GM23338 (cell line): ENCODE measurements around the gene TYR. TPM values are rescaled to one million over a fixed set of nuclear protein-coding genes. Genes with fewer than 3 reads are reported as not detected.
"Not testable (repeated sequence)": the region's sequence is repeated elsewhere in the genome, so short reads cannot be mapped to it uniquely, and the experiment has no call there.

ENCODE experiments used
- ATAC-seq: fragments of 200-7000 bp; cut with Tn5 transposase; 3 replicates; pipeline ENCODE4 v1.9.1; 2020
- DNase-seq: peaks from one replicate; pipeline ENCODE4 v3.0.0-alpha.2; 2015; ENCODE audit warnings: low spot score
- H2AFZ ChIP-seq: fragments of 200-600 bp; sonication (generic); 2 replicates; pipeline ENCODE4 v1.8.0; 2016; ENCODE audit warnings: antibody characterized with exemption, mild to moderate bottlenecking, moderate library complexity
- H3F3A ChIP-seq: fragments of 200-600 bp; sonication (generic); replicated peaks from 2 replicates; pipeline ENCODE4 v1.8.0; 2017; ENCODE audit warnings: antibody characterized with exemption, mixed run types, low read depth
- H3K27ac ChIP-seq: fragments of 200-600 bp; sonication (generic); 2 replicates; pipeline ENCODE4 v1.6.1; 2016; ENCODE audit warnings: low read depth
- H3K27me3 ChIP-seq: fragments of 200-600 bp; sonication (generic); 2 replicates; pipeline ENCODE4 v1.8.0; 2016; ENCODE audit warnings: mild to moderate bottlenecking, mixed run types, moderate library complexity; ENCODE audit not compliant: insufficient read depth
- H3K36me3 ChIP-seq: fragments of 200-600 bp; sonication (generic); 2 replicates; pipeline ENCODE4 v1.8.0; 2016; ENCODE audit warnings: mild to moderate bottlenecking; ENCODE audit not compliant: insufficient read depth
- H3K4me1 ChIP-seq: fragments of 200-600 bp; sonication (generic); 2 replicates; pipeline ENCODE4 v1.8.0; 2016; ENCODE audit warnings: mild to moderate bottlenecking, moderate library complexity; ENCODE audit not compliant: insufficient read depth
- H3K4me2 ChIP-seq: fragments of 200-600 bp; sonication (generic); 2 replicates; pipeline ENCODE4 v1.7.1; 2017; ENCODE audit warnings: mixed run types
- H3K4me3 ChIP-seq: fragments of 200-600 bp; sonication (generic); 2 replicates; pipeline ENCODE4 v1.6.1; 2016; ENCODE audit warnings: mixed run types
- H3K79me2 ChIP-seq: fragments of 200-600 bp; sonication (generic); replicated peaks from 2 replicates; pipeline ENCODE4 v1.8.0; 2017; ENCODE audit warnings: mild to moderate bottlenecking; ENCODE audit not compliant: insufficient read depth
- H3K9me2 ChIP-seq: fragments of 200-600 bp; sonication (generic); 2 replicates; pipeline ENCODE4 v1.8.0; 2017; ENCODE audit not compliant: insufficient read depth
- H4K20me1 ChIP-seq: fragments of 200-600 bp; sonication (generic); replicated peaks from 2 replicates; pipeline ENCODE4 v1.8.0; 2017; ENCODE audit warnings: mild to moderate bottlenecking; ENCODE audit not compliant: insufficient read depth
- H3K27ac Mint-ChIP-seq: 2 replicates; pipeline ENCODE4 v1.8.0; 2020; ENCODE audit warnings: inconsistent platforms, mild to moderate bottlenecking, moderate library complexity, mixed read lengths
- H3K27me3 Mint-ChIP-seq: 3 replicates; pipeline ENCODE4 v1.8.0; 2022; ENCODE audit warnings: low read depth, mild to moderate bottlenecking, moderate library complexity, mixed read lengths, inconsistent platforms; ENCODE audit not compliant: insufficient read depth, poor library complexity
- H3K36me3 Mint-ChIP-seq: 3 replicates; pipeline ENCODE4 v1.8.0; 2021; ENCODE audit warnings: low read depth, mild to moderate bottlenecking, inconsistent platforms, moderate library complexity, mixed read lengths
- H3K4me1 Mint-ChIP-seq: 3 replicates; pipeline ENCODE4 v1.8.0; 2020; ENCODE audit warnings: mild to moderate bottlenecking, inconsistent platforms, mixed read lengths
- H3K4me3 Mint-ChIP-seq: 3 replicates; pipeline ENCODE4 v1.8.0; 2021; ENCODE audit warnings: moderate library complexity, mild to moderate bottlenecking, inconsistent platforms, mixed read lengths
- H3K9me3 Mint-ChIP-seq: 3 replicates; pipeline ENCODE4 v1.8.0; 2020; ENCODE audit warnings: moderate library complexity, mild to moderate bottlenecking, inconsistent platforms, mixed read lengths
- polyA plus RNA-seq: library from polyadenylated mRNA; unstranded; fragments of >200 nt; fragmentation: Nextera tagmentation; extraction: Ambion mirVana; gene quantifications from 2 replicates; pipeline ENCODE4 v1.2.1, GENCODE V29; 2016
- total RNA-seq: library from RNA; depleted of rRNA; stranded (reverse); fragments of >200 nt; shearing (Covaris generic); gene quantifications from 2 replicates; pipeline ENCODE4 v1.2.3, GENCODE V29; 2014
- TF ChIP-seq, protein P1 (sequence below): fragments of 250-450 bp; sonication (Bioruptor Pico); IDR thresholded peaks from 2 replicates; pipeline ENCODE4 v1.5.0; 2020; ENCODE audit warnings: mild to moderate bottlenecking, moderate library complexity

Gene TYR
- total and polyA plus RNA-seq, 2 experiments from 2014 or later, result 0.08 TPM; not detected in 1

DNA sequence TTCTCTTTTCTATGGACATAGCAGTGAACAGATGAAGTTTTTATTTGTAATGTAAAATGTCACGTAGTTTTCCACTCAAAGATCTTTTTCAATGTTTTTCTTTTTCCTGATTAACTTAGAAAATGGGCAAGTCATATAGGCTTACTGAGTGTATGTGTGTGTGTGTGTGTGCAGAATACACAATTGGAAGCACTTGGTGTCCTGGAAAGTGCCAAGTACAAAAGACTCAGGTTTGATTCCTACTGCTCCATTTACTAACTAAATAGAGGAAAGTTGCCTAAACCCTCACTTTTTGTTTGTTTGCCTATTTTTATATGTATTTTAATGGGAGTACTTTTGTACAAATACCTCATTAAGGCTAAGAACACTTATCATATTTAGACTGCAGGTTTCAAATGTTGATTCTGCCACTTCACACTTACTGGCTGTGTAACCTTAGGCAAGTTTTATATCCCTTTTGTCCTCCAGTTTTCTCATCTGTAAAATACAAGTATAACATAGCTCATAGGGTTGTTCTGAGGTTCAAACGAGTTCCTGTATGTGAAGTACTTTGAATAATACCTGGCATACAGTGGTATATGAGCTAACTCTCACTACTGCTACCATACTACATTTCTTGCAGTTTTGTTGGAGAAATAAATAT is 90.1 kb downstream of the TYR start (continued):
- TF ChIP-seq, protein P1, sequence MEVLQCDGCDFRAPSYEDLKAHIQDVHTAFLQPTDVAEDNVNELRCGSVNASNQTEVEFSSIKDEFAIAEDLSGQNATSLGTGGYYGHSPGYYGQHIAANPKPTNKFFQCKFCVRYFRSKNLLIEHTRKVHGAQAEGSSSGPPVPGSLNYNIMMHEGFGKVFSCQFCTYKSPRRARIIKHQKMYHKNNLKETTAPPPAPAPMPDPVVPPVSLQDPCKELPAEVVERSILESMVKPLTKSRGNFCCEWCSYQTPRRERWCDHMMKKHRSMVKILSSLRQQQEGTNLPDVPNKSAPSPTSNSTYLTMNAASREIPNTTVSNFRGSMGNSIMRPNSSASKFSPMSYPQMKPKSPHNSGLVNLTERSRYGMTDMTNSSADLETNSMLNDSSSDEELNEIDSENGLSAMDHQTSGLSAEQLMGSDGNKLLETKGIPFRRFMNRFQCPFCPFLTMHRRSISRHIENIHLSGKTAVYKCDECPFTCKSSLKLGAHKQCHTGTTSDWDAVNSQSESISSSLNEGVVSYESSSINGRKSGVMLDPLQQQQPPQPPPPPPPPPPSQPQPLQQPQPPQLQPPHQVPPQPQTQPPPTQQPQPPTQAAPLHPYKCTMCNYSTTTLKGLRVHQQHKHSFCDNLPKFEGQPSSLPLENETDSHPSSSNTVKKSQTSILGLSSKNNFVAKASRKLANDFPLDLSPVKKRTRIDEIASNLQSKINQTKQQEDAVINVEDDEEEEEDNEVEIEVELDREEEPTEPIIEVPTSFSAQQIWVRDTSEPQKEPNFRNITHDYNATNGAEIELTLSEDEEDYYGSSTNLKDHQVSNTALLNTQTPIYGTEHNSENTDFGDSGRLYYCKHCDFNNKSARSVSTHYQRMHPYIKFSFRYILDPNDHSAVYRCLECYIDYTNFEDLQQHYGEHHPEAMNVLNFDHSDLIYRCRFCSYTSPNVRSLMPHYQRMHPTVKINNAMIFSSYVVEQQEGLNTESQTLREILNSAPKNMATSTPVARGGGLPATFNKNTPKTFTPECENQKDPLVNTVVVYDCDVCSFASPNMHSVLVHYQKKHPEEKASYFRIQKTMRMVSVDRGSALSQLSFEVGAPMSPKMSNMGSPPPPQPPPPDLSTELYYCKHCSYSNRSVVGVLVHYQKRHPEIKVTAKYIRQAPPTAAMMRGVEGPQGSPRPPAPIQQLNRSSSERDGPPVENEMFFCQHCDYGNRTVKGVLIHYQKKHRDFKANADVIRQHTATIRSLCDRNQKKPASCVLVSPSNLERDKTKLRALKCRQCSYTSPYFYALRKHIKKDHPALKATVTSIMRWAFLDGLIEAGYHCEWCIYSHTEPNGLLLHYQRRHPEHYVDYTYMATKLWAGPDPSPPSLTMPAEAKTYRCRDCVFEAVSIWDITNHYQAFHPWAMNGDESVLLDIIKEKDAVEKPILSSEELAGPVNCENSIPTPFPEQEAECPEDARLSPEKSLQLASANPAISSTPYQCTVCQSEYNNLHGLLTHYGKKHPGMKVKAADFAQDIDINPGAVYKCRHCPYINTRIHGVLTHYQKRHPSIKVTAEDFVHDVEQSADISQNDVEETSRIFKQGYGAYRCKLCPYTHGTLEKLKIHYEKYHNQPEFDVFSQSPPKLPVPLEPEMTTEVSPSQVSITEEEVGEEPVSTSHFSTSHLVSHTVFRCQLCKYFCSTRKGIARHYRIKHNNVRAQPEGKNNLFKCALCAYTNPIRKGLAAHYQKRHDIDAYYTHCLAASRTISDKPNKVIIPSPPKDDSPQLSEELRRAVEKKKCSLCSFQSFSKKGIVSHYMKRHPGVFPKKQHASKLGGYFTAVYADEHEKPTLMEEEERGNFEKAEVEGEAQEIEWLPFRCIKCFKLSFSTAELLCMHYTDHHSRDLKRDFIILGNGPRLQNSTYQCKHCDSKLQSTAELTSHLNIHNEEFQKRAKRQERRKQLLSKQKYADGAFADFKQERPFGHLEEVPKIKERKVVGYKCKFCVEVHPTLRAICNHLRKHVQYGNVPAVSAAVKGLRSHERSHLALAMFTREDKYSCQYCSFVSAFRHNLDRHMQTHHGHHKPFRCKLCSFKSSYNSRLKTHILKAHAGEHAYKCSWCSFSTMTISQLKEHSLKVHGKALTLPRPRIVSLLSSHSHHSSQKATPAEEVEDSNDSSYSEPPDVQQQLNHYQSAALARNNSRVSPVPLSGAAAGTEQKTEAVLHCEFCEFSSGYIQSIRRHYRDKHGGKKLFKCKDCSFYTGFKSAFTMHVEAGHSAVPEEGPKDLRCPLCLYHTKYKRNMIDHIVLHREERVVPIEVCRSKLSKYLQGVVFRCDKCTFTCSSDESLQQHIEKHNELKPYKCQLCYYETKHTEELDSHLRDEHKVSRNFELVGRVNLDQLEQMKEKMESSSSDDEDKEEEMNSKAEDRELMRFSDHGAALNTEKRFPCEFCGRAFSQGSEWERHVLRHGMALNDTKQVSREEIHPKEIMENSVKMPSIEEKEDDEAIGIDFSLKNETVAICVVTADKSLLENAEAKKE, result no peak

DNA sequence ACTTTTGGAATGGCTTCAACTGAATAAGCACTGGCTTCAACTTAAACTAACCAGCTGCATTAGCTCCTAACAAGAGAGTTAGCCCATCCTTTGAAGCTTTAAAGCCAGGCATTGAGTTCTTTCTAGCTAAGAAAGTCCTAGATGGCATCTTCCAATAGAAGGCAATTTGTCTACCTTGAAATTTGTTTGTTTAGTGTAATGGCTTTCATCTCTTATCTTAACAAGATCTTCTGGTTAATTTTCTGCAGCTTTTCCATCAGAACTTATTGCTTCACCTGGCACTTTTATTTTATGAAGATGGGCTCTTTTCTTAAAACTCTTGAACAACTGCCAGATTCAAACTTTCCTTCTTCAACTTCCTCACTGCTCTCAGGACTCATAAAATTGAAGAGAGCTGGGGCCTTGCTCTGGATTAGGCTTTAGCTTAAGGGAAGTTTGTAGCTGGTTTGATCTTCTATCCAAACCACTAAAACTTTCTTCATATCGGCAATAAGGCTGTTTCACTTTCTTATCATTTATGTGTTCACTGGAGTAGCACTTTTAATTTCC is 94.9 kb downstream of the TYR start:
- H3F3A ChIP-seq, H3K27me3 ChIP-seq, H3K36me3 Mint-ChIP-seq, H3K27me3 Mint-ChIP-seq, H3K27ac ChIP-seq, H3K9me2 ChIP-seq, H3K36me3 ChIP-seq, H3K79me2 ChIP-seq, ATAC-seq, H3K4me2 ChIP-seq, H3K27ac Mint-ChIP-seq, H3K4me3 ChIP-seq, H3K4me1 ChIP-seq, H3K4me3 Mint-ChIP-seq, H2AFZ ChIP-seq, H4K20me1 ChIP-seq, DNase-seq, H3K9me3 Mint-ChIP-seq: not testable (repeated sequence)
- H3K4me1 Mint-ChIP-seq, result peaks cover 12% of the 10 kb centered on the region

DNA sequence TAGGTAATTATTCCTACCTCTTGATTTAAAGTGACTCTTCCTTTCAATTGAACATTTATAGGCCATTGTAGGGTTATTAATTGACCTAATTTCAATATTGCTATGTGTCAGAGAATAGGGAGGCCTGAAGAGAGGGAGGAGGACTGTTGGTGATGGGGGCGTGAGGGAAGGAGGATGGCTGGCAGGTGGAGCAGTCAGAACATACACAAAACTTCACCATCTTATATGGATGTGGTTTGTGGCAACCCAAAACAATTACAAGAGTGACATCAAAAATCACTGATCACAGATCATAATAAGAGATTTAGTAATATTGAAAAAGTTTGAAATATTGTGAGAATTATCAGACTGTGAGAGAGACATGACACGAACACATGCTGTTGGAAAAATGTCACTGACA is 95.5 kb downstream of the TYR start:
- not testable (repeated sequence) for H3K27ac Mint-ChIP-seq, H3K4me2 ChIP-seq, DNase-seq, H3K9me2 ChIP-seq, H3K79me2 ChIP-seq, H4K20me1 ChIP-seq, H3F3A ChIP-seq, H3K4me1 ChIP-seq, H3K36me3 ChIP-seq, H3K27ac ChIP-seq, H3K27me3 Mint-ChIP-seq, H3K4me3 Mint-ChIP-seq, H3K4me3 ChIP-seq, H3K27me3 ChIP-seq, H3K36me3 Mint-ChIP-seq, ATAC-seq, H2AFZ ChIP-seq, H3K9me3 Mint-ChIP-seq
- H3K4me1 Mint-ChIP-seq, result peaks cover 12% of the 10 kb centered on the region
